Liver (tissue), 3 donors: Measurements from ENCODE around the gene CCT5.

Source experiments
- CTCF ChIP-seq: fragments of 150-350 bp; IDR thresholded peaks from 2 replicates; pipeline ENCODE4 v1.5.1; 2017; ENCODE audit warnings: improper control_type of control experiment, low read depth, low read length; ENCODE audit not compliant: missing input control
- FOXA1 ChIP-seq: IDR thresholded peaks from 2 replicates; pipeline ENCODE4 v1.6.1; 2016; ENCODE audit warnings: antibody characterized with exemption
- GABPA ChIP-seq, 2 donors: IDR thresholded peaks in 1 of 2; conservative IDR thresholded peaks in 1 of 2; 2 replicates each; pipeline ENCODE4 v1.6.1; 2016; ENCODE audit warnings: antibody characterized with exemption in 2 of 2, mild to moderate bottlenecking in 1 of 2, moderate library complexity in 1 of 2
- HNF4A ChIP-seq, 2 donors: conservative IDR thresholded peaks; 2 replicates each; pipeline ENCODE4 v1.6.1; 2016; ENCODE audit warnings: antibody characterized with exemption in 2 of 2, mild to moderate bottlenecking in 2 of 2
- HNF4G ChIP-seq: IDR thresholded peaks from 2 replicates; pipeline ENCODE4 v1.6.1; 2016; ENCODE audit warnings: antibody characterized with exemption
- RAD21 ChIP-seq, 2 donors: IDR thresholded peaks; 2 replicates each; pipeline ENCODE4 v1.6.1; 2016; ENCODE audit warnings: antibody characterized with exemption in 2 of 2, mild to moderate bottlenecking in 2 of 2
- RXRA ChIP-seq, 2 donors: IDR thresholded peaks; 2 replicates each; pipeline ENCODE4 v1.6.1; 2017 to 2018; ENCODE audit warnings: antibody characterized with exemption in 2 of 2, mild to moderate bottlenecking in 1 of 2
- TF ChIP-seq, protein P1 (sequence below): IDR thresholded peaks from 2 replicates; pipeline ENCODE4 v1.6.1; 2016; ENCODE audit warnings: antibody characterized with exemption, mild to moderate bottlenecking
- TF ChIP-seq, protein P2 (sequence below): IDR thresholded peaks from 2 replicates; pipeline ENCODE4 v1.6.1; 2016; ENCODE audit warnings: antibody characterized with exemption
- TF ChIP-seq, protein P3 (sequence below): IDR thresholded peaks from 2 replicates; pipeline ENCODE4 v1.6.1; 2016; ENCODE audit warnings: antibody characterized with exemption
- donor health status: healthy.
- donor health status: healthy.

DNA sequence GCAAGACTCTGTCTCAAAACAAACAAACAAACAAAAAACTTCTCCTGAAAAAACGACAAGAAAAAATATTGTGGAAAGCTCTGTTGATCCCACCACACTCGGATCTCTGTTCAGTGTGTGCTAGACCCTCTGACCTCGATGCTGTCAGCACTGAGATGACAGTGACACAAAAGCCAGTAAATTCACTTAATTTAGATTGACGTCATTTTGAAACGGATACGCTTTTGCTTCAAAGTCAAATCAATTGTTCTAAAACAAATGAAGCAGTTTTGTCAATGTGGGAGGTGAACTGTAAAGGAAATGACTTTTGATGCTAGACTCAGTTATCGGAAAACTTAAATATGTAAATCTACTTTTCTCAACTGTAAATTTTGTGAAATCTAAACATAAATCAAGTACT lies 26.6 kb downstream of the CCT5 start:
- no peak for TF ChIP-seq CTCF
- no peak for TF ChIP-seq RAD21 (IDR thresholded peaks at IDR 0.05)
- no peak for TF ChIP-seq GABPA (IDR thresholded peaks at IDR 0.05 in 1 of 2, conservative IDR thresholded peaks at IDR 0.05 in 1 of 2)
- TF ChIP-seq RXRA (IDR thresholded peaks at IDR 0.05) = no peak
- no peak for TF ChIP-seq FOXA1
- TF ChIP-seq, protein P1, sequence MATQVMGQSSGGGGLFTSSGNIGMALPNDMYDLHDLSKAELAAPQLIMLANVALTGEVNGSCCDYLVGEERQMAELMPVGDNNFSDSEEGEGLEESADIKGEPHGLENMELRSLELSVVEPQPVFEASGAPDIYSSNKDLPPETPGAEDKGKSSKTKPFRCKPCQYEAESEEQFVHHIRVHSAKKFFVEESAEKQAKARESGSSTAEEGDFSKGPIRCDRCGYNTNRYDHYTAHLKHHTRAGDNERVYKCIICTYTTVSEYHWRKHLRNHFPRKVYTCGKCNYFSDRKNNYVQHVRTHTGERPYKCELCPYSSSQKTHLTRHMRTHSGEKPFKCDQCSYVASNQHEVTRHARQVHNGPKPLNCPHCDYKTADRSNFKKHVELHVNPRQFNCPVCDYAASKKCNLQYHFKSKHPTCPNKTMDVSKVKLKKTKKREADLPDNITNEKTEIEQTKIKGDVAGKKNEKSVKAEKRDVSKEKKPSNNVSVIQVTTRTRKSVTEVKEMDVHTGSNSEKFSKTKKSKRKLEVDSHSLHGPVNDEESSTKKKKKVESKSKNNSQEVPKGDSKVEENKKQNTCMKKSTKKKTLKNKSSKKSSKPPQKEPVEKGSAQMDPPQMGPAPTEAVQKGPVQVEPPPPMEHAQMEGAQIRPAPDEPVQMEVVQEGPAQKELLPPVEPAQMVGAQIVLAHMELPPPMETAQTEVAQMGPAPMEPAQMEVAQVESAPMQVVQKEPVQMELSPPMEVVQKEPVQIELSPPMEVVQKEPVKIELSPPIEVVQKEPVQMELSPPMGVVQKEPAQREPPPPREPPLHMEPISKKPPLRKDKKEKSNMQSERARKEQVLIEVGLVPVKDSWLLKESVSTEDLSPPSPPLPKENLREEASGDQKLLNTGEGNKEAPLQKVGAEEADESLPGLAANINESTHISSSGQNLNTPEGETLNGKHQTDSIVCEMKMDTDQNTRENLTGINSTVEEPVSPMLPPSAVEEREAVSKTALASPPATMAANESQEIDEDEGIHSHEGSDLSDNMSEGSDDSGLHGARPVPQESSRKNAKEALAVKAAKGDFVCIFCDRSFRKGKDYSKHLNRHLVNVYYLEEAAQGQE = no peak
- TF ChIP-seq, protein P2, sequence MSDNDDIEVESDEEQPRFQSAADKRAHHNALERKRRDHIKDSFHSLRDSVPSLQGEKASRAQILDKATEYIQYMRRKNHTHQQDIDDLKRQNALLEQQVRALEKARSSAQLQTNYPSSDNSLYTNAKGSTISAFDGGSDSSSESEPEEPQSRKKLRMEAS = no peak
- no peak for TF ChIP-seq HNF4G
- TF ChIP-seq, protein P3, sequence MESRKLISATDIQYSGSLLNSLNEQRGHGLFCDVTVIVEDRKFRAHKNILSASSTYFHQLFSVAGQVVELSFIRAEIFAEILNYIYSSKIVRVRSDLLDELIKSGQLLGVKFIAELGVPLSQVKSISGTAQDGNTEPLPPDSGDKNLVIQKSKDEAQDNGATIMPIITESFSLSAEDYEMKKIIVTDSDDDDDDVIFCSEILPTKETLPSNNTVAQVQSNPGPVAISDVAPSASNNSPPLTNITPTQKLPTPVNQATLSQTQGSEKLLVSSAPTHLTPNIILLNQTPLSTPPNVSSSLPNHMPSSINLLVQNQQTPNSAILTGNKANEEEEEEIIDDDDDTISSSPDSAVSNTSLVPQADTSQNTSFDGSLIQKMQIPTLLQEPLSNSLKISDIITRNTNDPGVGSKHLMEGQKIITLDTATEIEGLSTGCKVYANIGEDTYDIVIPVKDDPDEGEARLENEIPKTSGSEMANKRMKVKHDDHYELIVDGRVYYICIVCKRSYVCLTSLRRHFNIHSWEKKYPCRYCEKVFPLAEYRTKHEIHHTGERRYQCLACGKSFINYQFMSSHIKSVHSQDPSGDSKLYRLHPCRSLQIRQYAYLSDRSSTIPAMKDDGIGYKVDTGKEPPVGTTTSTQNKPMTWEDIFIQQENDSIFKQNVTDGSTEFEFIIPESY = no peak
- TF ChIP-seq HNF4A (conservative IDR thresholded peaks at IDR 0.05) = no peak
